ENCODE results near the gene CORO2A. TPM values are rescaled to one million over a fixed set of nuclear protein-coding genes. Genes with fewer than 3 reads are reported as not detected.
"Not testable (repeated sequence)": the region's sequence is repeated elsewhere in the genome, so short reads cannot be mapped to it uniquely, and the experiment has no call there.

The CORO2A gene
- polyA plus RNA-seq, 5 donors: 7.4 to 10.0 (median 8.8) TPM

- not testable (repeated sequence) for DNase-seq
Observed at GRCh38 chr9:98117097-98117496, 75.3 kb downstream of the CORO2A start.

GRCh38 chr9:98109052-98109451 lies 83.4 kb downstream of the CORO2A start:
- DNase-seq: no peak

- DNase-seq: no peak
Observed at GRCh38 chr9:98108531-98109031, 83.9 kb downstream of the CORO2A start.

GRCh38 chr9:98107926-98108325 lies 84.5 kb downstream of the CORO2A start:
- no peak for DNase-seq

- DNase-seq: no peak
Observed at GRCh38 chr9:98105006-98105405, 87.4 kb downstream of the CORO2A start.

- no peak for DNase-seq
Observed at GRCh38 chr9:98104445-98104881, 88.0 kb downstream of the CORO2A start.

GRCh38 chr9:98101868-98102273 lies 90.6 kb downstream of the CORO2A start:
- DNase-seq: no peak

GRCh38 chr9:98101416-98101815 lies 91.0 kb downstream of the CORO2A start:
- DNase-seq: no peak

- DNase-seq: no peak
Observed at GRCh38 chr9:98100456-98100855, 92.0 kb downstream of the CORO2A start.

GRCh38 chr9:98099898-98100297 lies 92.5 kb downstream of the CORO2A start:
- no peak for DNase-seq

- no peak for DNase-seq
Observed at GRCh38 chr9:98099346-98099745, 93.1 kb downstream of the CORO2A start.

- no peak for DNase-seq
Observed at GRCh38 chr9:98097836-98098235, 94.6 kb downstream of the CORO2A start.

GRCh38 chr9:98096091-98096490 lies 96.3 kb downstream of the CORO2A start:
- DNase-seq: no peak

- no peak for DNase-seq
Observed at GRCh38 chr9:98095401-98095800, 97.0 kb downstream of the CORO2A start.

- DNase-seq: no peak
Observed at GRCh38 chr9:98094851-98095250, 97.6 kb downstream of the CORO2A start.

GRCh38 chr9:98094316-98094715 lies 98.1 kb downstream of the CORO2A start:
- no peak for DNase-seq

GRCh38 chr9:98092613-98092931 lies 99.9 kb downstream of the CORO2A start:
- DNase-seq: no peak

GRCh38 chr9:98091735-98092612 lies 100.5 kb downstream of the CORO2A start:
- no peak for DNase-seq

GRCh38 chr9:98090674-98091073 lies 101.8 kb downstream of the CORO2A start:
- DNase-seq: not testable (repeated sequence)

GRCh38 chr9:98087420-98088354 lies 104.8 kb downstream of the CORO2A start:
- peak; percentile 41 to 45 for DNase-seq

GRCh38 chr9:98086461-98086860 lies 106.0 kb downstream of the CORO2A start:
- no peak for DNase-seq

GRCh38 chr9:98085944-98086343 lies 106.5 kb downstream of the CORO2A start:
- DNase-seq: no peak

- no peak for DNase-seq
Observed at GRCh38 chr9:98085058-98085457, 107.4 kb downstream of the CORO2A start.
